ENCODE measurements around the gene PTPRH. TPM values are rescaled to one million over a fixed set of nuclear protein-coding genes. Genes with fewer than 3 reads are reported as not detected.

Gene PTPRH
- total and polyA plus RNA-seq, 12 donors, result 0.25 to 7.5 (median 2.4) TPM

GRCh38 chr19:55247621-55248099 is 38.4 kb upstream of the PTPRH start:
- ATAC-seq (peak; percentile 36 to 83 (median 76)), DNase-seq (peak; percentile 50 to 60)
- Histone ChIP-seq H3K9me3 (no peaks in the 10 kb centered on the region), H3K4me1 (peaks cover 10 to 55% (median 43%) of the 10 kb centered on the region in 9 donors), H3K27me3 (no peaks in the 10 kb centered on the region), H3K4me3 (no peak overlapping the region), H3K27ac (peak overlapping the region in 6 of 10 donors; percentile 10 to 50 (median 26)), H3K36me3 (peaks cover 0 to 68% (median 24%) of the 10 kb centered on the region in 9 donors)
- 21 to 33% methylated on average over 10 of the region's 10 CpGs for WGBS, 2 donors
- peak in 1 of 9 donors; percentile 7 for TF ChIP-seq CTCF (IDR thresholded peaks at IDR 0.05)
- intact Hi-C loops (cut with DNase I), result no loop called here

- ATAC-seq (peak in 1 of 8 donors; percentile 14), DNase-seq (no peak)
- intact Hi-C loops (cut with DNase I), result no loop called here
- 91 to 92% methylated on average over 40 of the region's 40 CpGs for WGBS, 2 donors
- Histone ChIP-seq H3K36me3 (peaks cover 3 to 76% (median 33%) of the 10 kb centered on the region in 9 donors), H3K4me3 (no peak overlapping the region), H3K4me1 (peaks cover 8 to 46% (median 35%) of the 10 kb centered on the region in 9 donors), H3K27me3 (no peaks in the 10 kb centered on the region), H3K27ac (peak overlapping the region in 2 of 10 donors; percentile 20 to 22), H3K9me3 (no peaks in the 10 kb centered on the region)
- no peak for TF ChIP-seq CTCF (IDR thresholded peaks at IDR 0.05)
These were observed 37.5 kb upstream of the PTPRH start for GRCh38 chr19:55246462-55247451.

GRCh38 chr19:55245236-55245904 is 36.1 kb upstream of the PTPRH start:
- 94 to 95% methylated on average over 22 to 23 of the region's 23 CpGs for WGBS, 2 donors
- Histone ChIP-seq H3K4me3 (no peak overlapping the region), H3K9me3 (no peaks in the 10 kb centered on the region), H3K27me3 (no peaks in the 10 kb centered on the region), H3K27ac (no peak overlapping the region), H3K4me1 (peaks cover 7 to 34% (median 25%) of the 10 kb centered on the region in 9 donors), H3K36me3 (peaks cover 7 to 84% (median 44%) of the 10 kb centered on the region in 9 donors)
- intact Hi-C loops (cut with DNase I), result no loop called here
- DNase-seq, result no peak
- TF ChIP-seq CTCF (IDR thresholded peaks at IDR 0.05), result no peak
- ATAC-seq, result no peak

GRCh38 chr19:55244004-55244680 is 34.8 kb upstream of the PTPRH start:
- Histone ChIP-seq H3K36me3 (peaks cover 15 to 89% (median 54%) of the 10 kb centered on the region in 9 donors), H3K4me1 (peaks cover 7 to 24% (median 22%) of the 10 kb centered on the region in 9 donors), H3K27ac (no peak overlapping the region), H3K4me3 (no peak overlapping the region), H3K9me3 (no peaks in the 10 kb centered on the region), H3K27me3 (no peaks in the 10 kb centered on the region)
- DNase-seq (no peak), ATAC-seq (no peak)
- intact Hi-C loops (cut with DNase I), result no loop called here
- TF ChIP-seq CTCF (IDR thresholded peaks at IDR 0.05), result no peak
- WGBS, 2 donors, result 87 to 88% methylated on average over 12 of the region's 12 CpGs
